K562 (cell line): ENCODE measurements around the gene OR2M4. TPM values are rescaled to one million over a fixed set of nuclear protein-coding genes. Genes with fewer than 3 reads are reported as not detected.

Experiments used
- ATAC-seq: fragments of 200-7000 bp; cut with Tn5 transposase; 3 replicates; pipeline ENCODE4 v1.9.1; 2020; ENCODE audit warnings: moderate library complexity
- BruUV-seq: library from RNA; stranded (reverse); fragments of 400-500 nt; replicated peaks from 2 replicates; lab custom pipeline; 2021; lab: Mats Ljungman, UMichigan
- CTCF ChIA-PET: fragments of 300-600 bp; formaldehyde crosslinking; extraction: SDS; loops from one replicate; lab custom pipeline; 2021; ENCODE audit warnings: low intra/inter-chr PET ratio; lab: Yijun Ruan, JAX
- POLR2A ChIA-PET: fragments of 300-600, 350-650 bp; sonication (Branson Sonifier 250); formaldehyde crosslinking; extraction: SDS; loops from one replicate; lab custom pipeline; 2021; ENCODE audit warnings: antibody characterized with exemption, inconsistent platforms; lab: Yijun Ruan, JAX
- DNase-seq, 4 experiments: peaks; one replicate each; pipeline versions ENCODE4 v3.0.0 to v3.0.0-alpha.2; 2011 to 2018; ENCODE audit warnings: low spot score in 3 of 4, mixed read lengths in 3 of 4; ENCODE audit errors: extremely low read depth in 1 of 4
- FAIRE-seq: peaks from 2 replicates; lab custom pipeline; 2011; peaks lifted over from hg19 to GRCh38; lab: Jason Lieb, UNC
- H2AFZ ChIP-seq: 2 replicates; pipeline ENCODE4 v1.6.0; 2011; ENCODE audit warnings: low read depth, low read length, control low read depth, inconsistent platforms
- H3K27ac ChIP-seq: fragments of 200-600 bp; 3 replicates; pipeline ENCODE4 v1.8.0; 2011; ENCODE audit warnings: low read depth, mild to moderate bottlenecking, control low read depth, inconsistent platforms, low read length, moderate library complexity, mixed read lengths; ENCODE audit errors: extremely low read depth
- H3K27me3 ChIP-seq, 2 experiments: fragments of 300-600 bp in 1 of 2; 2 replicates in 1 of 2; 3 replicates in 1 of 2; pipeline versions ENCODE4 v1.6.0 to v1.8.0; 2011; ENCODE audit warnings: inconsistent platforms in 2 of 2, low read length in 2 of 2, mild to moderate bottlenecking in 1 of 2, mixed read lengths in 1 of 2, moderate library complexity in 1 of 2; ENCODE audit not compliant: control insufficient read depth in 2 of 2, insufficient read depth in 2 of 2
- H3K36me3 ChIP-seq: fragments of 300-600 bp; 3 replicates; pipeline ENCODE4 v1.8.0; 2011; ENCODE audit warnings: mild to moderate bottlenecking, low read length, inconsistent platforms; ENCODE audit not compliant: control insufficient read depth, insufficient read depth
- H3K4me1 ChIP-seq, 2 experiments: fragments of 200-600 bp in 1 of 2; replicated peaks in 1 of 2; 2 replicates in 1 of 2; 3 replicates in 1 of 2; pipeline versions ENCODE4 v1.5.1 to v1.8.0; 2011; ENCODE audit warnings: inconsistent platforms in 2 of 2, low read length in 2 of 2, mild to moderate bottlenecking in 1 of 2, mixed read lengths in 1 of 2, moderate library complexity in 1 of 2; ENCODE audit not compliant: control insufficient read depth in 2 of 2, insufficient read depth in 2 of 2
- H3K4me2 ChIP-seq: 2 replicates; pipeline ENCODE4 v1.6.1; 2011; ENCODE audit warnings: low read length, control low read depth, inconsistent platforms, mixed read lengths; ENCODE audit not compliant: insufficient read depth
- H3K4me3 ChIP-seq: fragments of 200-600 bp; sonication (generic), shearing (Covaris generic); 2 replicates; pipeline ENCODE4 v1.5.1; 2016; ENCODE audit warnings: control low read depth, inconsistent platforms
- H3K79me2 ChIP-seq: fragments of 200-600 bp; 3 replicates; pipeline ENCODE4 v1.8.0; 2011; ENCODE audit warnings: low read length, inconsistent platforms; ENCODE audit not compliant: control insufficient read depth, insufficient read depth
- H3K9ac ChIP-seq, 2 experiments: 2 replicates each; pipeline versions ENCODE4 v1.6.0 to v1.6.1; 2011; ENCODE audit warnings: low read depth in 2 of 2, low read length in 2 of 2, control low read depth in 1 of 2, inconsistent platforms in 1 of 2, mild to moderate bottlenecking in 1 of 2, mixed read lengths in 1 of 2; ENCODE audit not compliant: insufficient read depth in 1 of 2
- H3K9me1 ChIP-seq: one replicate; pipeline ENCODE4 v1.6.0; 2011; ENCODE audit warnings: inconsistent platforms, mild to moderate bottlenecking, low read length, moderate library complexity; ENCODE audit not compliant: control insufficient read depth, insufficient read depth
- H3K9me3 ChIP-seq: replicated peaks from 2 replicates; pipeline ENCODE4 v1.5.1; 2011; ENCODE audit warnings: low read depth, low read length, inconsistent platforms; ENCODE audit not compliant: control insufficient read depth, insufficient read depth
- H4K20me1 ChIP-seq: replicated peaks from 2 replicates; pipeline ENCODE4 v1.6.1; 2011; ENCODE audit warnings: low read length, inconsistent platforms, mixed read lengths; ENCODE audit not compliant: control insufficient read depth, insufficient read depth
- ARHGAP35 ChIP-seq: fragments of 450-650 bp; IDR thresholded peaks from 2 replicates; pipeline ENCODE4 v1.6.1; 2018; ENCODE audit not compliant: partially characterized antibody
- BRD4 ChIP-seq: fragments of 200-600 bp; sonication (generic); IDR thresholded peaks from 2 replicates; pipeline ENCODE4 v1.6.1; 2017; ENCODE audit warnings: inconsistent platforms
- EP400 ChIP-seq: fragments of 450-650 bp; IDR thresholded peaks from 2 replicates; pipeline ENCODE4 v1.6.1; 2017; ENCODE audit warnings: antibody characterized with exemption, mild to moderate bottlenecking, moderate library complexity
- ESRRA ChIP-seq: fragments of 450-650 bp; IDR thresholded peaks from 2 replicates; pipeline ENCODE4 v1.6.1; 2014; ENCODE audit warnings: low read depth, mild to moderate bottlenecking, moderate library complexity, borderline replicate concordance
- HMGN3 ChIP-seq: IDR thresholded peaks from 2 replicates; pipeline ENCODE4 v1.6.1; 2011; ENCODE audit warnings: borderline replicate concordance, low read depth, mild to moderate bottlenecking, mixed read lengths, low read length; ENCODE audit not compliant: insufficient read length; ENCODE audit errors: extremely low read depth
- MAFF ChIP-seq: IDR thresholded peaks from 2 replicates; pipeline ENCODE4 v1.6.1; 2012; ENCODE audit warnings: low read length, improper control_type of control experiment
- MAFG ChIP-seq: fragments of 450-650 bp; conservative IDR thresholded peaks from 2 replicates; pipeline ENCODE4 v1.6.1; 2016; ENCODE audit warnings: missing genetic modification characterization, missing compliant biosample characterization
- MAFK ChIP-seq: IDR thresholded peaks from 2 replicates; pipeline ENCODE4 v1.6.1; 2011; ENCODE audit warnings: low read length, improper control_type of control experiment
- NONO ChIP-seq, 2 experiments: fragments of 200-400 bp in 1 of 2; fragments of 450-650 bp in 1 of 2; formaldehyde crosslinking in 1 of 2; IDR thresholded peaks; 2 replicates each; pipeline ENCODE4 v1.6.1; 2017; ENCODE audit warnings: low read depth in 2 of 2, mild to moderate bottlenecking in 2 of 2, moderate library complexity in 2 of 2, low read length in 1 of 2
- SLC30A9 ChIP-seq: fragments of 250-450 bp; sonication (Bioruptor Pico); IDR thresholded peaks from 2 replicates; pipeline ENCODE4 v1.8.0; 2022; ENCODE audit warnings: mild to moderate bottlenecking, moderate library complexity
- ZHX1 ChIP-seq: fragments of 150-350 bp; conservative IDR thresholded peaks from 2 replicates; pipeline ENCODE4 v1.6.1; 2014; ENCODE audit warnings: low read length
- ZNF316 ChIP-seq: fragments of 450-650 bp; IDR thresholded peaks from 2 replicates; pipeline ENCODE4 v1.6.1; 2016
- ZNF318 ChIP-seq, 2 experiments: fragments of 450-650 bp; IDR thresholded peaks; 2 replicates each; pipeline ENCODE4 v1.6.1; 2016; ENCODE audit warnings: mild to moderate bottlenecking in 2 of 2, borderline replicate concordance in 1 of 2, low read depth in 1 of 2, moderate library complexity in 1 of 2
- WGBS: fragments of 100-300 bp; shearing (Covaris generic); methylation state at CpG from one replicate; pipeline ENCODE4 v1.1.6; 2016; ENCODE audit warnings: low coverage, mixed read lengths; ENCODE audit not compliant: insufficient coverage; ENCODE audit errors: missing lambda C conversion rate; 5-methylcytosine and 5-hydroxymethylcytosine counted together
- in situ Hi-C: fragments of 300-500 bp; cut with MboI; formaldehyde crosslinking; loops from 4 replicates; pipeline ENCODE4 v1.15.0; 2018; ENCODE audit warnings: inconsistent platforms, mixed read lengths
- intact Hi-C: fragments of 100-400 bp; cut with micrococcal nuclease; formaldehyde crosslinking; loops from 2 replicates; pipeline ENCODE4 v1.14.2; 2022
- polyA plus RNA-seq, 8 experiments: library from polyadenylated mRNA; depleted of rRNA in 4 of 8; stranded (reverse) in 5 of 8; unstranded in 3 of 8; fragments of >200 nt; fragmentation: Nextera tagmentation in 2 of 8; fragmentation: Illumina TruSeq in 1 of 8; extraction: Ambion mirVana in 2 of 8; extraction: Trizol in 1 of 8; gene quantifications; 2 replicates each; pipeline versions ENCODE4 v1.2.1 to v1.2.3, GENCODE V29; 2011 to 2014; ENCODE audit warnings: inconsistent platforms in 1 of 8, missing spikeins in 1 of 8
- total RNA-seq, 7 experiments: library from RNA; depleted of rRNA in 6 of 7; stranded (reverse); fragments of >200 nt in 6 of 7; fragmentation: Illumina TruSeq in 2 of 7; extraction: Trizol in 2 of 7; gene quantifications; 2 replicates each; pipeline versions ENCODE4 v1.2.1 to v1.2.3, GENCODE V29; 2011 to 2021; ENCODE audit warnings: low replicate concordance in 1 of 7

OR2M4 gene
- total and polyA plus RNA-seq, 9 of the 15 experiments (the other 6 are each of a cell fraction or from before 2014, with no cell fraction given) = not detected

GRCh38 chr1:248215880-248216279, 15.3 kb upstream of the OR2M4 start:
- BruUV-seq = no TSS peak
- H3K4me3 ChIP-seq = no peak overlapping the region
- FAIRE-seq (no peak), ATAC-seq (no peak), DNase-seq (no peak)
- POLR2A ChIA-PET = no interaction called here
- no peak overlapping the region for H3K4me2 ChIP-seq
- in situ Hi-C loops = no loop called here
- no peaks in the 10 kb centered on the region for H3K27me3 ChIP-seq
- no peaks in the 10 kb centered on the region for H3K4me1 ChIP-seq
- H3K27ac ChIP-seq = no peak overlapping the region
- CTCF ChIA-PET = no interaction called here
- no peaks in the 10 kb centered on the region for H3K79me2 ChIP-seq
- no peak overlapping the region for H2AFZ ChIP-seq
- H3K9me1 ChIP-seq = no peaks in the 10 kb centered on the region
- H3K9ac ChIP-seq = no peak overlapping the region
- 8% methylated on average over 1 of the region's 1 CpG for WGBS
- H4K20me1 ChIP-seq = no peaks in the 10 kb centered on the region
- intact Hi-C loops = no loop called here
- H3K36me3 ChIP-seq = no peaks in the 10 kb centered on the region
- no peaks in the 10 kb centered on the region for H3K9me3 ChIP-seq
- TF ChIP-seq EP400 (no peak), NONO (IDR thresholded peaks at IDR 0.05; ENCODE audit: low read depth in 2 of 2, low read length in 1 of 2) (no peak), MAFK (peak; percentile 77), ZNF316 (peak; percentile 44; the same call in 1 of the 2 replicates), ZHX1 (no peak), MAFG (tag) (peak; percentile 45), BRD4 (no peak), ARHGAP35 (no peak), MAFF (peak; percentile 65), SLC30A9 (CRISPR knock-in tag) (no peak), HMGN3 (no peak), ESRRA (no peak), ZNF318 (IDR thresholded peaks at IDR 0.05; ENCODE audit: borderline replicate concordance in 1 of 2, low read depth in 1 of 2) (no peak)
